HG03558 (cell line): Measurements from ENCODE around the gene DAZL.

Source experiments
- ATAC-seq: cut with Tn5 transposase; IDR thresholded peaks from one replicate; pipeline ENCODE4 v1.9.1; 2021; ENCODE audit warnings: moderate number of reproducible peaks; ENCODE audit not compliant: unreplicated experiment; ENCODE audit errors: extremely low read depth

Gene DAZL

GRCh38 chr3:16546186-16547010 is 58.8 kb downstream of the DAZL start:
- ATAC-seq = no peak

GRCh38 chr3:16545413-16546185 is 59.6 kb downstream of the DAZL start:
- ATAC-seq = no peak

GRCh38 chr3:16543242-16543864 is 61.9 kb downstream of the DAZL start:
- ATAC-seq = no peak

- ATAC-seq = no peak
These were observed 66.7 kb downstream of the DAZL start for GRCh38 chr3:16538507-16538906.

- ATAC-seq = no peak
These were observed 68.2 kb downstream of the DAZL start for GRCh38 chr3:16536996-16537395.
